Testis (tissue), 2 donors: ENCODE data around the gene MEDAG.

ENCODE experiments used
- CTCF ChIP-seq, 3 experiments: fragments of 450-650 bp in 2 of 3; fragments of 200-600 bp in 1 of 3; sonication (generic) in 1 of 3; IDR thresholded peaks; one replicate each; pipeline ENCODE4 v1.5.1; 2016 to 2019; ENCODE audit warnings: antibody characterized with exemption in 3 of 3, mild to moderate bottlenecking in 2 of 3, moderate library complexity in 1 of 3
- POLR2A ChIP-seq: fragments of 450-650 bp; IDR thresholded peaks from one replicate; pipeline ENCODE4 v1.6.1; 2017; ENCODE audit warnings: antibody characterized with exemption, mild to moderate bottlenecking, moderate library complexity

- TF ChIP-seq CTCF (IDR thresholded peaks at IDR 0.05) (no peak), POLR2A (no peak)
Observed at GRCh38 chr13:30906411-30907051, 460 bp downstream of the MEDAG start.
